C1 segment of cervical spinal cord (tissue), 14 donors: Measurements from ENCODE around the gene CCDC138.

Source experiments
- DNase-seq, 14 donors: peaks; one replicate each; lab custom pipeline; 2025; lab: John Stamatoyannopoulos, UW

The CCDC138 gene

DNA sequence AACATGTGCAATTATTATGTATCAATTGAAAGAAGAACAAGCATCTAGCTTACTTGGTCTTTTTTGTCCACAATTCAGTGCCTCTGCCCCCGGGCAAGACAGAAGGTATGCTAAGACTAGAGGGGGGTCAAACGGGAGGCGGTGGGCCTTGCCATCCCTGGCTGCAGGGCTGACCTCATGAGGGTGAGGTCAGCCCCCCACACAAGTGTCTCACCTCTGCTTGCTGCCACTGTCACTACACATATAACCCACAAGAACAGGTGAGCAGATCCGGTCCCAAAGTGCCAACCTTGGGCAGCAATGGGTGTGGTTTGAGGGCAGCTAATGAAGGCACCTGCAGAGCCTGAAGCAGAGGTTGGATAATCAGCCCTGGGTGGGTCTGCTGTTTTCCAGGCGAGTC is 131.0 kb downstream of the CCDC138 start:
- DNase-seq: no peak

DNA sequence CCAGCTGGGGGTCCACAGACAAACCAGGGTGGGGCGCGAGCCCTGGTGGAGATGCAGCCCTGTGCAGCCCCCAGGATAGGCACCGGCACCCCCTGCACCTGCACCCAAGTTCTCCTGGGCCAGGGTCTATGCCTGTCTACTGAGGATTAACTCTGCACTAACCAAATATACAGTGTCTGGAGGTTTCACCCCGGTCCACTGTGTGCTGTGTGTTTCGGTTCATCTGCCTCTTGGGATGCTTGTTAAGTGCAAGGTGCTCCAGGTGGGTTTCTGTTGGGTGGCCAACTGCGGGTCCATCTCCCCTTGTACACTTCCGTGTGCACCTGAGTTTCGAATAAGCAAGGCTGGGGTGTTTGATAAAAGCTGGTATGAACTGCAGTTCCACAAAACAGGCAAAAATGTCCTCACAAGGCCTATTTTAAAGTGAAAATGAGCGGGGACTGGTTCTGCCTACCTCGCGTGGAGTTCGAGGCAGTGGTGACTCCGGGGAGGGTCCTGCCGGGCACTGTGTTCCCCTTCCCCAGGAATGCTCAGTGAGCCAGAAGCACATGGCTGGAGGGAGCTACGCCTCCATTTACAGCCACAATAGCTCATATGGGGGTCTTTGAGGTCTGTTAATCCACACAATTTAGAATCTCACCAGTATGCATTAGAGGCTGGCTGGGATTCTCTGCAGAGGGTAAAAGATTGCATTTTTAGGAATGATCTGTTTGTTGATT is 131.7 kb downstream of the CCDC138 start:
- no peak for DNase-seq

DNA sequence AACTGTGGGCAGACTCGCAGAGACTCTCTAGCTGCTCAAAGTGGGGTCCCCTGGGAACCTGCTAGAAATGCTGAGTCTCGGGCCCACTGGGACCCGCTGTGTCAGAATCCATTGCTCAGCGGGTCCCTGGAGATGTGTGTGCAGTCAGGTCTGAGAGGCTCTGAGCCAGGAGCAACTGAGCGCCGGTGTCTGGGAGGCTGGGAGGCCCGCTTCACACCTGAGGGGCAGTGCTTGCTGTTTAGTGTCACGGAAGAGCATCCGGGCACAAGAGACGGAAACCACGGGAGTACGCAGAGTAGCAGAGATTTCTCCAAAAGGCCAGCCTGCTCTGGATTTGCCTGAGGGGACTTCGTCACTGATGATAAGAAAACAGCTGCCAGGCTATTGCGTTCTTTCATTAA is 132.4 kb downstream of the CCDC138 start:
- DNase-seq: no peak

DNA sequence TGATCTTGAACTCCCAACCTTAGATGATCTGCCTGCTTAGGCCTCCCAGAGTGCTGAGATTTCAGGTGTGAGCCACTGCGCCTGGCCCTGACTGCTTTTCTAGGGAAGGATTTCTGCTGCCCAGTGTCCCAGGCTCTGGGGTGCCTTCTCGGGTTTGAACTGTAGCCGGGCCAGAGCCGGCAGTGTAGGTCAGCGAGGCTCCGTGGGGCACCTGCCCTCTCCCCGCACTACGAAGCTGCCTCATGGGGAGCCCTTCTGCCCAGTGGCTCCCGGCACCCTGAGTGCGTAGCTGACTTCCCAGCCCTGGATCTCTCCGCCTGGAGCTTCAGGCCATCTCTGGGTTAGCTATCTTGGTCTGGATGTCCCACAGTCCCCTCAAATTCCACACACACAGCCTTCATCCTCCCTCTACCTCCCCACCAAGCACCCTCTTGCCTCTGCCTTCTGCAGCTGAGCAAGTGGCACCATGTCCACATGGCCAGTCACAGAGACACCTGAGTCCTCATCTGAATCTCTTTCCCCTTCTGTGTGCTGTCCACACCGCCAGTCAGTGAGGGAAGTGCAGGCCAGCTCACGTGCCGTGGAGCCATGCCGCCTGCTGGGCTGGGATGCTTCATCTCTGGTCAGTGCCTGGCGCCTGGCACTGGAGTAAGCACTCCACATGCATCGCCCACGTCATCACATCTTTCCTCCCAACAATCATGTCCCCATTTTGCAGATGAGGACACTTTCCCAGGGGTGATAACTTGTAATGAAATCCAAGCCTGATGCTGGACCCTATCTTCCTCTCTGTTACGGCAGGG is 133.2 kb downstream of the CCDC138 start:
- no peak for DNase-seq

DNA sequence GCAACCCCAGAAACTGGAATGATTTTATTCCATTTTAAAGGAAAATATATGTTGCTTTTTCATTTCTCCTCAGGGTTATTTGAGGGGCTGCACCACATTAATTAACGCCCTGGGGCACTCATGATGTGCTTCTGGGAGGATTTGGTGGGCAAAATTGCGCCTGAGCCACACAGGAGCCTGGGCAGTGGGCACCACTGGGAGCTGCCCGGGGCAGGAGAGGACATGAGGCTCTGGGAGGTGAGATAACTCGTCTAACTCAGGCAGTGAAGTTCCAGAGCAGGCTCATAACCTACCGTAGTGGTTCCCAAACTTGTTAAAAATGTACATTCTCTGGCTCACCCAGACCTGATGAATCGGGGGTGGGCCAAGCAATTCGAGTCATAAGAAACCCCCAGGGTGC is 134.1 kb downstream of the CCDC138 start:
- no peak for DNase-seq

DNA sequence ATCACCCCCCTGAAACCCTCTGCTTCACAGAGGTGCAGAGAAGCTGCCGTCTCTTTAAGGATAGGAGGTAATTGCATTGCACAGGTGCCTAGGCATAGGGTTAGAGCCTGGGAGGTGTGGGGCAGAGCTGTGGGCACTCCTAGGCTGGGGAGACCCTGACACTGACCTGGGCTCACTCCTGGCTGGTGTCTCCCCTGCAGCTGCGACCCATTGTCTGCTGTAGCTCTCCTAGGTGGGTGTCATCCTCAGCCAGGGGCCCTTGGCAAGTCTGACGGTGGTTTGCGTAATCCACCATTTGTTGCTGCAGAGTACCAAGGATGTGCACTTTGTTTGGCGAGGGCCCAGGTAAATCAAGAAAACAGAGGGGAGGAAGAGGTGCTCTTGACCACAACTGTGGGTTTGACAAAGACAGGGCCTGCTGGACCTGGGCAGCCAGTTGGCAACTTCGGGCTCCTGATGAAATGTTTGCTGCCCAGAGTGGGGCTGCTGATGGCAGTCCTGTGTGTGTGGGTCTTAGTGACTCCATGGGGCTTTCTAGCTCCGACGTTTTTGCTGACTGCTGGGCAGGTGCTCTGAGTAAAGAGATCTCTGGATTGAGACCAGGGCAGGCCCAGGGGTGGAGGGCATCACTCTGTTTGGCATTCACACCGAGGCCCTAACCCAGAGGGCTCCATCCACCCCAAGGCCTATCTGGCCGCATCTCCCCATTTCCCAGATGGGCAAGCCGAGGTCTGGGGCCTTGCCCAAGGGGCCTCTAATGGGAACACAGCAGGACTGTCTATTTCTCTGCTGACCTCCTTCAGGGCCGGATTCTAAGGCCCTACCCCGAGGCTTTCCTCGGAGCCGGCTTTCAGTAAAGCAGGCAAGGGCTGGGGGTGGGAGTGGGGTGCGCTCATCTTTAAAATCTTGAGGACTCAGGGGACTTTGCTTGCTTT is 134.8 kb downstream of the CCDC138 start:
- DNase-seq: no peak

DNA sequence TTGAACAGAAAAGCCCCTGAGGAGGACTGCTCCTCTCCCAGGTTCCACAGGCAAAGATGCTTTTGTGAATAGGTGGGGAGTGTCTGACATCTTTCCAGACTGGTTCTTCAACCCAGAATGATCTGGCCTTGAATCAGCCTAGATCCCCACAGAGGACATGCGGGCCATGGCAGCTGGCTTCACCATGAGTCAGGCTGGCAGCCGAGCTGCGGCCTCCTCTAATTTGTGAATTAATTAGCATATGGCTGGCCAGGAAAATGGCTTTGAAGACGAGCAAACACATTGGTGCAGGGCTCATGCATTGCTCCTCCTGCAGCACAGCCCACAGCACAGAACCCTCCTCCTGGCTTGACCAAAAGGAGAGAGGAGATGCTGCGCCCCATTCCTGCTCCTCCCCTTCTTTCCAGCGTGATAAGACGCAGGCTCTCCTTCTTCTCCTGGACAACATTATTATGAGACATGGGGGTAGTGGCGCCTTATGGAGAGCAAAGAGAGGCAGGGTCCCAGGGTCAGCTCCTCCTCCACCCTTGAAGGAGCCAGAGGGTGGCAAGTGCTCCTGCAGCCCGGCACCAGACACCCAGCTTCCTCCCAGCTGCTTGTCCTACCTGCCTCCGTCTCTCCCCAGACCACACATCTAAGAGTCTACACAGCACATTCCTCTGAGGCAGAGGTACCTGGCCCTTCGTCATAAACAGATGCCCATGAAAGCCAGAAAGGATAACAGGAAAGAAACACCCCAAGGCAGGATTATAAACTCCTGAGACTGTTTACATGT is 135.8 kb downstream of the CCDC138 start:
- DNase-seq: no peak

DNA sequence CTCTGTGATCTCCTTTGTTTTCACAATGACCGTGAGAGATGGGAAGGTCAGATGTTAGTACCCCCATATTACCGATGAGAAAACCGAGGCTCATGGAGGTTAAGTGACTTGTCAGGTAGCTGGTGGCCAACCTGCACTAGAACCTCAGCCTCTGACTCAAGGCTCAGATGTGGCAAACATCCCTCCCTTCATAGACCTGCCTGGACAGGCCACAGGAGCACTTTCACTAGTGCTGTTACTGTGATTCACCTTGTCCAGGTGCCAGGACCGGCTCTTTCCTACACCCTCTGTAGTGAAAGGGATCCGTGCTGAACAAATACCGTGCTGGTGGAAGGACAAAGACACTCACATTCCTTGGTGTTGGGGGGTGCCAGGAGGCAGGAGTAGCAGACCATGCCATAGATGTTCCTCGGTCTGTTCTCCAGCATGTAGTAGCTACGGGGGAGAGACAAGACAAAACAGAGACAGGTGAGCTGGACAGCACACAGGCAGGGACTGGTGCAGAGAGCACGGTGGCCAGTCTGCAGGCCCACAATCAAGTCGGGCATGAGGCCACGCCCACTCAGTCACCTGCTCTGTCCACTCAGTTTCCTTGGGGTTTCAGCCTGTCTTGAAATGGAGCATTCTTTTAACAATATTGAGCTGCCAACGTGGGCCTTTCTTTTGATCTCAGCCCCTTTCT is 136.6 kb downstream of the CCDC138 start:
- DNase-seq: no peak

DNA sequence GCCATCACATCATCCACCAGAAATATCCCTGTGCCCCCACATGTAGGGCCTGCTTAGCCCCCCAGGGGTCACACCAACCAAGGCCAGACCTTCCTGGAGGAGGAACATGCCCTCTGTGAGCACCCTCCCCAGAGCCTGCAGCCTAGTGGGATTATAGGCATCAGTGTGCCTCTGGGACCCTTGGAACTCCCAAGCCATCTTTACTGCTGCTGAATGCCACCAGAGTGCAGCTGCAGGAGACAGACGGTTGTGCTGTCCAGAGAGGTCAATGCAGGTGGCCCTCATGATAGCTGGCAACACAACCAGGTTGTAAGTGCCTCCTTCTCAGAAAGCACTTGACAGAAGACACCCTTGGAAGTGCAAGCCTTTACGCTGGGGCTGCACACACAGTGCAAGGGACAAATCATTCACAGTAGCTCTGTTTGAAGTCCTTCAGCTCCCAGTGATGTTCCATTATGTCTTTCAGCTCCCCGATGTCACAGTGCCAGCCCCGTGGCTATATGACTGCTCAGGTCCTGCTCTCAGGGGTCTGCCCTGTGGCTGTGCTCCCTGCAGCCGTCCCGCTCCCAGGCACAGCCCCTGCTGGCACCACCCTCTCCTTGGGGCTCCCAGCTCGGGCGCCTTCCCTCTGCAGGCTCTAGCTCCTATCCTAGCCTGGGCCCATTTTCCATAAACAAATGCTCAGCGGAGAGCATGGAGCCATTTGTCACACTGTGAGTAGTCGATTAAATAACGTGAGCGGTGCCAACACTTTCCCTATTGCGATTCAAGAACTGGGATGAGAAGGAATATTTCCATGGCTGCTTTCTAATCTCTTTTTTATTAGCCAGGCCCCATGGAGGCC is 137.4 kb downstream of the CCDC138 start:
- no peak for DNase-seq

DNA sequence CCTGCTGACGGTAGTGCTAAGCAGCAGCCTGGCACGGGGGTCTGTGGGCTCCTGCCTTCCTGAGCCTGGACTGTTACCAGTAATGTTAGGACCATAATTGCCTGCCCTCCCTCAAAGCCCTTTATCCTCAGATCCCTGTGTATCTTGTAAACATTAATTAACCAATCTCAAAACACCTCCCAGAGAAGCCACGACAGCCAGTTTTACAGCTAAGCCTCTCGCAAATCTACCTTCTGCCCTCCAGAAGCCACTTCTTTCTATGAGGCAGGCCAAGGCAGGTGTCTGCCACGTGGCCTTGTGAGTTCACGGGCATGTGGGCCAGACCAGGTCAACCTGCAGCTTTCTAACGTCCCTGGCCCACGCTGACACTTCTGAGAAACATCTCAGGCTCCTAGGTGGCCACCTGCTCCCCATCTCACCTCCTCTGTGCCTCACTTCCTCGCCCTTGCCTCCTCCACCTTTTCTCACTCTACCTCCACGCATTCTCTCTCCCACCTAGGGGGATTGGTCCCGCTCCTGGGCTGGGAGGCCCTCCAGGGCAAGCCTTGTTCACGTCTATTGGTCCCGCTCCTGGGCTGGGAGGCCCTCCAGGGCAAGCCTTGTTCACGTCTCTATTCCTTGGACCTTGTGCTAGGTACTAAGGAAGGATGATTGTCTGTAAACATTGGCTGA is 138.1 kb downstream of the CCDC138 start:
- no peak for DNase-seq

DNA sequence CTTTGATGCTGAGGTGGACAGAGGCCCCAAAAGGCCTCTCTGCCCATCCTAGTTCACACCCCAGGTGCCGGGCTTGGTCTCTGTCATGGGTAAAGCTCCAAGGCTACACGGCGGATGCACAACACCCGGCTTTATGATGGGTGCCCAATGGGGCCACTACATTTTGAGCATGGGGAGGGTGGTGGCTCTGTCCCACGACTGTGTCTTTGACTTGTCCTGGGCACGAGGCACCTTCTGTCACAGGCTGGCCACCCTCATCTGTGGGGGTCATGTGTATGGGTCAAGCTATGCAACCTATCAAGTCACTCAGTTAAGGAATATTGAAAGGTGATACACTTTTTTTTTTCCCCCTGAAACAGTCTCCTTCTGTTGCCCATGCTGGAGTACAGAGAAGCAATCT is 138.7 kb downstream of the CCDC138 start:
- no peak for DNase-seq

DNA sequence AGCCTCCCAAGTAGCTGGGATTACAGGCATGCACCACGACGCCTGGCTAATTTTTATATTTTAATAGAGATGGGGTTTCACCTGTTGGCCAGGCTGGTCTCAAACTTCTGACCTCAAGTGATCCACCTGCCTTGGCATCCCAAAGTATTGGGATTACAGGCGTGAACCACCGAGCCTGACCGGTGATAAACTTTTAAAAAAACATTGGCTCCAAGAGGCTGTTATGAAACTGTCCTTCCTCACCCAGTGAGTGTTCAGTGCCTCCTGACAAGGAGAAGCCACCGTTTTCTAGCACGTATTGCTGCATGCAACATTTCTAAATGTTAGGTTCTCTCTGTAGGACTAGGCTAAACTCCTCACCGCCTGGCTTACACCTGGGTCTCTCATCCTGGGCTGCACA is 139.2 kb downstream of the CCDC138 start:
- no peak for DNase-seq
